Psoas muscle (tissue), 8 donors: ENCODE data around the gene PID1. TPM values are rescaled to one million over a fixed set of nuclear protein-coding genes. Genes with fewer than 3 reads are reported as not detected.

Source experiments
- ATAC-seq, 4 donors: fragments of 200-7000 bp; cut with Tn5 transposase; one replicate each; pipeline ENCODE4 v1.9.1; 2020; ENCODE audit warnings: moderate library complexity in 3 of 4, mild to moderate bottlenecking in 2 of 4
- DNase-seq, 2 donors: peaks; one replicate each; pipeline ENCODE4 v3.0.0-alpha.2; 2020
- H3K27ac ChIP-seq: fragments of 200-600 bp; one replicate; pipeline ENCODE4 v1.8.0; 2022
- H3K27me3 ChIP-seq, 3 donors: fragments of 200-600 bp in 1 of 3; one replicate each; pipeline versions ENCODE4 v1.6.1 to v1.8.0; 2013 to 2022; ENCODE audit warnings: low read length in 2 of 3, mild to moderate bottlenecking in 2 of 3, moderate library complexity in 1 of 3; ENCODE audit not compliant: insufficient read depth in 3 of 3
- H3K36me3 ChIP-seq, 2 donors: fragments of 200-600 bp in 1 of 2; one replicate each; pipeline versions ENCODE4 v1.6.1 to v1.8.0; 2013 to 2022; ENCODE audit warnings: low read depth in 1 of 2, mild to moderate bottlenecking in 1 of 2, moderate library complexity in 1 of 2; ENCODE audit not compliant: insufficient read depth in 1 of 2
- H3K4me1 ChIP-seq: fragments of 200-600 bp; one replicate; pipeline ENCODE4 v1.8.0; 2022
- H3K4me3 ChIP-seq: fragments of 200-600 bp; one replicate; pipeline ENCODE4 v1.8.0; 2022; ENCODE audit warnings: mild to moderate bottlenecking
- H3K9me3 ChIP-seq: fragments of 200-600 bp; one replicate; pipeline ENCODE4 v1.8.0; 2022
- CTCF ChIP-seq: fragments of 200-600 bp; IDR thresholded peaks from one replicate; pipeline ENCODE4 v1.8.0; 2022; ENCODE audit warnings: antibody characterized with exemption
- WGBS, 3 donors: extraction: QIAGEN DNeasy Blood & Tissue Kit; methylation state at CpG; one replicate each; pipeline versions ENCODE4 v1.1.6 to v1.1.7; 2013; 5-methylcytosine and 5-hydroxymethylcytosine counted together
- intact Hi-C, 2 donors: fragments of 100-400 bp; cut with DNase I; formaldehyde crosslinking; loops; one replicate each; pipeline versions ENCODE4 v1.11.0 to v1.14.2; 2022
- polyA plus RNA-seq, 3 donors: library from polyadenylated mRNA; stranded (reverse); fragments of 200-250 nt; gene quantifications; one replicate each; pipeline ENCODE4 v1.2.3, GENCODE V29; 2013
- total RNA-seq, 4 donors: library from RNA; stranded (reverse); fragmentation: NEBNext Ultra II Directional in 2 of 4; extraction: Animal tissue kit (Norgen Biotek cat#: 25700) in 2 of 4; gene quantifications; one replicate each; pipeline versions ENCODE4 v1.2.1 to v1.2.4, GENCODE V29; 2021 to 2023
- donor health status: healthy with polysubstance abuse.
- donor health status: DM: no; HTN: no; CAD: no; lungs with moderate emphysema.
- donor health status: Bipolar disorder and iron deficiency.
- donor health status: healthy.
- donor health status: DM: yes; HTN: yes; CAD: no.
- donor health status: DM: no; HTN: no; CAD: no.
- donor health status: DM: no; HTN: no; CAD: no.
- donor health status: DM: yes; HTN: yes; CAD: no.

PID1 gene
- total and polyA plus RNA-seq, 7 donors = 4.3 to 10.6 (median 6.6) TPM

- TF ChIP-seq CTCF = no peak
- no peaks in the 10 kb centered on the region for H3K4me1 ChIP-seq
- no peaks in the 10 kb centered on the region for H3K9me3 ChIP-seq
- no peak overlapping the region for H3K27ac ChIP-seq
- no peak overlapping the region for H3K4me3 ChIP-seq
- whole genome bisulfite sequencing, 3 donors = 92 to 100% (median 93%) methylated on average over 1 of the region's 1 CpG
- no peaks in the 10 kb centered on the region for H3K36me3 ChIP-seq
- no peak for ATAC-seq
- no peak for DNase-seq
- H3K27me3 ChIP-seq = no peaks in the 10 kb centered on the region
- intact Hi-C loops = no loop called here
These were observed 175.6 kb downstream of the PID1 start for GRCh38 chr2:229095472-229095871.

- no peak overlapping the region for H3K27ac ChIP-seq
- no peaks in the 10 kb centered on the region for H3K9me3 ChIP-seq
- TF ChIP-seq CTCF = no peak
- no peaks in the 10 kb centered on the region for H3K4me1 ChIP-seq
- H3K27me3 ChIP-seq = no peaks in the 10 kb centered on the region
- H3K36me3 ChIP-seq = no peaks in the 10 kb centered on the region
- WGBS, 3 donors = 68 to 72% (median 71%) methylated on average over 2 of the region's 2 CpGs
- intact Hi-C loops = no loop called here
- no peak for DNase-seq
- ATAC-seq = no peak
- H3K4me3 ChIP-seq = no peak overlapping the region
These were observed 180.9 kb downstream of the PID1 start for GRCh38 chr2:229090225-229090624.

- DNase-seq = no peak
- H3K9me3 ChIP-seq = no peaks in the 10 kb centered on the region
- intact Hi-C loops = no loop called here
- ATAC-seq = no peak
- no peaks in the 10 kb centered on the region for H3K27me3 ChIP-seq
- H3K27ac ChIP-seq = no peak overlapping the region
- TF ChIP-seq CTCF = no peak
- H3K4me3 ChIP-seq = no peak overlapping the region
- H3K4me1 ChIP-seq = no peaks in the 10 kb centered on the region
- 59 to 64% (median 60%) methylated on average over 3 of the region's 3 CpGs for WGBS, 3 donors
- H3K36me3 ChIP-seq = no peaks in the 10 kb centered on the region
These were observed 181.3 kb downstream of the PID1 start for GRCh38 chr2:229089776-229090175.

GRCh38 chr2:229088966-229089700 lies 182.0 kb downstream of the PID1 start:
- Histone ChIP-seq H3K4me1 (no peaks in the 10 kb centered on the region), H3K27me3 (no peaks in the 10 kb centered on the region), H3K4me3 (no peak overlapping the region), H3K9me3 (no peaks in the 10 kb centered on the region), H3K27ac (no peak overlapping the region), H3K36me3 (no peaks in the 10 kb centered on the region)
- ATAC-seq = no peak
- WGBS, 3 donors = 65 to 70% (median 69%) methylated on average over 7 of the region's 7 CpGs
- TF ChIP-seq CTCF = no peak
- DNase-seq = no peak
- intact Hi-C loops = no loop called here

- intact Hi-C loops = no loop called here
- no peak for ATAC-seq
- no peak for TF ChIP-seq CTCF
- H3K9me3 ChIP-seq = no peaks in the 10 kb centered on the region
- no peak for DNase-seq
- H3K27ac ChIP-seq = no peak overlapping the region
- H3K36me3 ChIP-seq = no peaks in the 10 kb centered on the region
- H3K4me1 ChIP-seq = no peaks in the 10 kb centered on the region
- H3K4me3 ChIP-seq = no peak overlapping the region
- no peaks in the 10 kb centered on the region for H3K27me3 ChIP-seq
- WGBS, 3 donors = 69 to 75% (median 71%) methylated on average over 2 of the region's 2 CpGs
These were observed 182.6 kb downstream of the PID1 start for GRCh38 chr2:229088517-229088913.
